Fibroblast of villous mesenchyme (primary cell): ENCODE measurements around the gene ZFP3. TPM values are rescaled to one million over a fixed set of nuclear protein-coding genes. Genes with fewer than 3 reads are reported as not detected.
"Not testable (repeated sequence)": the region's sequence is repeated elsewhere in the genome, so short reads cannot be mapped to it uniquely, and the experiment has no call there.

Experiments
- DNase-seq: peaks from one replicate; pipeline ENCODE4 v3.0.0-alpha.2; 2010; ENCODE audit warnings: low read depth
- H3K4me3 ChIP-seq: 2 replicates; pipeline ENCODE4 v1.5.1; 2011; ENCODE audit warnings: low read depth, mild to moderate bottlenecking, low read length
- CTCF ChIP-seq: IDR thresholded peaks from 2 replicates; pipeline ENCODE4 v1.5.1; 2012; ENCODE audit warnings: low read depth, mild to moderate bottlenecking, low read length; ENCODE audit not compliant: insufficient read depth
- small RNA-seq: library from RNA; depleted of rRNA; stranded (forward); fragments of <200 nt; gene quantifications from one replicate; pipeline ENCODE3, GENCODE V24; 2012
- total RNA-seq: library from RNA; depleted of rRNA; stranded (reverse); fragments of >200 nt; gene quantifications from 2 replicates; pipeline ENCODE4 v1.2.3, GENCODE V29; 2012

Gene ZFP3
- total RNA-seq, 1 donor: 2.2 TPM

GRCh38 chr17:5135726-5136579 lies 57.7 kb downstream of the ZFP3 start:
- DNase-seq: no peak
- TF ChIP-seq CTCF: no peak
- no peak overlapping the region for H3K4me3 ChIP-seq

- H3K4me3 ChIP-seq, DNase-seq: not testable (repeated sequence)
Observed at GRCh38 chr17:5136580-5137412, 58.5 kb downstream of the ZFP3 start.

GRCh38 chr17:5137511-5138197 lies 59.4 kb downstream of the ZFP3 start:
- not testable (repeated sequence) for H3K4me3 ChIP-seq, DNase-seq

GRCh38 chr17:5138198-5138544 lies 59.9 kb downstream of the ZFP3 start:
- H3K4me3 ChIP-seq, DNase-seq: not testable (repeated sequence)

GRCh38 chr17:5138616-5139457 lies 60.6 kb downstream of the ZFP3 start:
- no peak overlapping the region for H3K4me3 ChIP-seq
- TF ChIP-seq CTCF: no peak
- DNase-seq: no peak

GRCh38 chr17:5139458-5139732 lies 61.1 kb downstream of the ZFP3 start:
- TF ChIP-seq CTCF: no peak
- no peak overlapping the region for H3K4me3 ChIP-seq
- DNase-seq: no peak

GRCh38 chr17:5142877-5143276 lies 64.6 kb downstream of the ZFP3 start:
- not testable (repeated sequence) for DNase-seq, H3K4me3 ChIP-seq

Small RNAs within 50 kb of the gene (small RNA-seq; reads per million reads assigned to genes)
- gene AC012146.4: not detected

Other genes with a start within 250 kb of the ZFP3 start
- 21.6 and 38.0 TPM in 2 replicates for gene MINK1, start 245.1 kb upstream of the ZFP3 start, total RNA-seq
- gene C17orf107, start 178.9 kb upstream of the ZFP3 start, total RNA-seq: 3.5 and 3.9 TPM in 2 replicates
- gene CHRNE, start 175.4 kb upstream of the ZFP3 start, total RNA-seq: under 0.01 and 0.32 TPM in 2 replicates
- gene GP1BA, start 146.2 kb upstream of the ZFP3 start, total RNA-seq: not detected in 2 replicates
- gene SLC25A11, start 138.4 kb upstream of the ZFP3 start, total RNA-seq: 51.8 and 64.7 TPM in 2 replicates
- gene RNF167, start 138.2 kb upstream of the ZFP3 start, total RNA-seq: 26.4 and 34.5 TPM in 2 replicates
- 581 and 784 TPM in 2 replicates for gene PFN1, start 129.9 kb upstream of the ZFP3 start, total RNA-seq
- gene ENO3, start 127.3 kb upstream of the ZFP3 start, total RNA-seq: 2.6 and 7.4 TPM in 2 replicates
- 34.5 and 39.0 TPM in 2 replicates for gene SPAG7, start 110.7 kb upstream of the ZFP3 start, total RNA-seq
- 15.1 TPM in 2 replicates for gene CAMTA2, start 90.8 kb upstream of the ZFP3 start, total RNA-seq
- gene INCA1, start 80.9 kb upstream of the ZFP3 start, total RNA-seq: 0.97 and 1.3 TPM in 2 replicates
- 50.6 and 56.6 TPM in 2 replicates for gene KIF1C, start 80.5 kb upstream of the ZFP3 start, total RNA-seq
- under 0.01 and 0.43 TPM in 2 replicates for gene SLC52A1, start 43.0 kb upstream of the ZFP3 start, total RNA-seq
- gene ZNF232, start 33.4 kb downstream of the ZFP3 start, total RNA-seq: 4.5 and 5.2 TPM in 2 replicates
- not detected in 2 replicates for gene USP6, start 37.6 kb downstream of the ZFP3 start, total RNA-seq
- gene ZNF594, start 113.4 kb downstream of the ZFP3 start, total RNA-seq: 10.3 and 11.7 TPM in 2 replicates
- not detected in 2 replicates for gene SCIMP, start 156.4 kb downstream of the ZFP3 start, total RNA-seq
- gene RABEP1, start 203.8 kb downstream of the ZFP3 start, total RNA-seq: 37.4 and 50.5 TPM in 2 replicates